Heart right ventricle (tissue), 16 donors: ENCODE results near the gene STYXL1. TPM values are rescaled to one million over a fixed set of nuclear protein-coding genes. Genes with fewer than 3 reads are reported as not detected.

Experiments used
- ATAC-seq, 8 donors: fragments of 200-7000 bp; cut with Tn5 transposase; one replicate each; pipeline ENCODE4 v1.9.1; 2020; ENCODE audit warnings: mild to moderate bottlenecking in 8 of 8, moderate library complexity in 8 of 8, moderate number of reproducible peaks in 1 of 8
- DNase-seq, 2 donors: peaks; one replicate each; pipeline ENCODE4 v3.0.0-alpha.2; 2020
- H3K27ac ChIP-seq, 10 donors: fragments of 200-600 bp; sonication (generic) in 2 of 10; one replicate each; pipeline versions ENCODE4 v1.5.0 to v1.8.0; 2020 to 2022; ENCODE audit warnings: mild to moderate bottlenecking in 3 of 10
- H3K27me3 ChIP-seq, 7 donors: fragments of 200-600 bp; one replicate each; pipeline ENCODE4 v1.8.0; 2021 to 2022; ENCODE audit warnings: mild to moderate bottlenecking in 2 of 7
- H3K36me3 ChIP-seq, 9 donors: fragments of 200-600 bp; sonication (generic) in 1 of 9; one replicate each; pipeline versions ENCODE4 v1.5.0 to v1.8.0; 2020 to 2022; ENCODE audit warnings: mild to moderate bottlenecking in 2 of 9
- H3K4me1 ChIP-seq, 9 donors: fragments of 200-600 bp; sonication (generic) in 1 of 9; one replicate each; pipeline versions ENCODE4 v1.5.0 to v1.8.0; 2020 to 2022; ENCODE audit warnings: mild to moderate bottlenecking in 4 of 9
- H3K4me3 ChIP-seq, 10 donors: fragments of 200-600 bp; sonication (generic) in 2 of 10; one replicate each; pipeline versions ENCODE4 v1.5.0 to v1.8.0; 2020 to 2022; ENCODE audit warnings: mild to moderate bottlenecking in 7 of 10, moderate library complexity in 2 of 10
- H3K9me3 ChIP-seq, 11 donors: fragments of 200-600 bp in 10 of 11; sonication (generic) in 2 of 11; one replicate each; pipeline versions ENCODE4 v1.5.0 to v1.8.0; 2013 to 2022; ENCODE audit warnings: mild to moderate bottlenecking in 2 of 11, control low read depth in 1 of 11, moderate library complexity in 1 of 11
- WGBS, 2 donors: extraction: QIAGEN DNeasy Blood & Tissue Kit; methylation state at CpG; one replicate each; pipeline ENCODE4 v1.1.7; 2013; ENCODE audit warnings: inconsistent platforms in 1 of 2; 5-methylcytosine and 5-hydroxymethylcytosine counted together
- intact Hi-C, 10 donors: fragments of 100-400 bp; cut with DNase I; formaldehyde crosslinking; loops; one replicate each; pipeline versions ENCODE4 v1.11.1 to v1.14.2; 2022
- polyA plus RNA-seq, 2 donors: library from polyadenylated mRNA; stranded (reverse); fragments of 200-250 nt; gene quantifications; one replicate each; pipeline ENCODE4 v1.2.3, GENCODE V29; 2013
- total RNA-seq, 10 donors: library from RNA; stranded (reverse); fragmentation: NEBNext Ultra II Directional in 3 of 10; extraction: Animal tissue kit (Norgen Biotek cat#: 25700) in 3 of 10; gene quantifications; one replicate each; pipeline versions ENCODE4 v1.2.1 to v1.2.4, GENCODE V29; 2021 to 2023
- TF ChIP-seq, protein P1 (sequence below), 9 donors: fragments of 200-600 bp; sonication (generic) in 2 of 9; IDR thresholded peaks; one replicate each; pipeline versions ENCODE4 v1.5.0 to v1.8.0; 2021 to 2022; ENCODE audit warnings: antibody characterized with exemption in 9 of 9, mild to moderate bottlenecking in 5 of 9, moderate library complexity in 1 of 9
- donor health status: Arrhythmogenic right ventricular cardiomyopathy.
- donor health status: ischemic (EF 13 %, LVEDD 7.1; RV severe dilation, severe dysfunction).
- donor health status: healthy with polysubstance abuse.
- donor health status: DM: no; HTN: yes; CAD: no.
- donor health status: DM: no; HTN: no; CAD: no.
- donor health status: ischemic (EF 25% LVEDD 6.9; RV normal size, moderate dysfunction).
- donor health status: ischemic (EF 25% LVEDD 5.7; RV mildly dilated, moderate dysfunction).
- donor health status: healthy.
- donor health status: DM: yes; HTN: yes; CAD: no.
- donor health status: Ischemic cardiomyopathy.
- donor health status: ischemic (EF 35%, LVEDD 5.7; RV mildly dilated, moderate dysfunction).
- donor health status: nonischemic (EF 11% LVEDD 7.7; RV severe dilation, severe dysfunction).
- donor health status: DM: yes; HTN: yes; CAD: no.
- donor health status: PGD.
- donor health status: ischemic (EF 29% LVEDD 5.4; RV normal size, mild dysfunction).
- donor health status: nonischemic (EF 23%, LVEDD 6.1; RV moderate dilation, normal function).

The STYXL1 gene
- total and polyA plus RNA-seq, 12 donors: 11.0 to 53.9 (median 17.7) TPM

DNA sequence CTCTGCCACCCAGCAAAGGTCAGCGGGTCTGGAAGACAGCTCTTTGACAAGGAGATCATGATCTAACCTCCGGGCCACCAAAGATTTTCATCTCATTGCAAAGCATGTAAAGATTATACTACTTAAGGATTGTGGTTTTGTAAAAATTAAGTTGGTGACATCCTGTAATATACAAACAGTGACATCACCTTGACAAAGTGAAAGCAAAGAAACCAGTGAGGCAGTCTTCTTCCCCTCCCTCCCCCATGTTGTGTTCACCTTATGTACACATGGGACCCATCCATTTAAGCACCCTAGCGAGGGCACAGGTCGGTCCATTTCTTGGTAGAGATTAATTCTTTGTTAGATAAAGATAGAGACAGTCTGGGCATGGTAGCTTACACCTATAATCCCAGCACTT, 4.0 kb upstream of the STYXL1 start:
- WGBS, 2 donors: 74 to 77% methylated on average over 4 of the region's 4 CpGs
- no peaks in the 10 kb centered on the region for H3K9me3 ChIP-seq
- ATAC-seq (no peak), DNase-seq (no peak)
- H3K4me3 ChIP-seq: no peak overlapping the region
- H3K36me3 ChIP-seq: peaks cover 0 to 60% (median 4%) of the 10 kb centered on the region in 9 donors
- H3K27me3 ChIP-seq: no peaks in the 10 kb centered on the region
- intact Hi-C loops: no loop called here
- H3K4me1 ChIP-seq: peaks cover 2 to 70% (median 38%) of the 10 kb centered on the region in 9 donors
- TF ChIP-seq, protein P1, sequence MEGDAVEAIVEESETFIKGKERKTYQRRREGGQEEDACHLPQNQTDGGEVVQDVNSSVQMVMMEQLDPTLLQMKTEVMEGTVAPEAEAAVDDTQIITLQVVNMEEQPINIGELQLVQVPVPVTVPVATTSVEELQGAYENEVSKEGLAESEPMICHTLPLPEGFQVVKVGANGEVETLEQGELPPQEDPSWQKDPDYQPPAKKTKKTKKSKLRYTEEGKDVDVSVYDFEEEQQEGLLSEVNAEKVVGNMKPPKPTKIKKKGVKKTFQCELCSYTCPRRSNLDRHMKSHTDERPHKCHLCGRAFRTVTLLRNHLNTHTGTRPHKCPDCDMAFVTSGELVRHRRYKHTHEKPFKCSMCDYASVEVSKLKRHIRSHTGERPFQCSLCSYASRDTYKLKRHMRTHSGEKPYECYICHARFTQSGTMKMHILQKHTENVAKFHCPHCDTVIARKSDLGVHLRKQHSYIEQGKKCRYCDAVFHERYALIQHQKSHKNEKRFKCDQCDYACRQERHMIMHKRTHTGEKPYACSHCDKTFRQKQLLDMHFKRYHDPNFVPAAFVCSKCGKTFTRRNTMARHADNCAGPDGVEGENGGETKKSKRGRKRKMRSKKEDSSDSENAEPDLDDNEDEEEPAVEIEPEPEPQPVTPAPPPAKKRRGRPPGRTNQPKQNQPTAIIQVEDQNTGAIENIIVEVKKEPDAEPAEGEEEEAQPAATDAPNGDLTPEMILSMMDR (IDR thresholded peaks at IDR 0.05): no peak
- no peak overlapping the region for H3K27ac ChIP-seq

- no peak for DNase-seq
- H3K9me3 ChIP-seq: no peaks in the 10 kb centered on the region
- intact Hi-C loops: no loop called here
- no peak overlapping the region for H3K27ac ChIP-seq
- WGBS, 2 donors: 90 to 91% methylated on average over 5 of the region's 5 CpGs
- H3K4me3 ChIP-seq: no peak overlapping the region
- TF ChIP-seq, protein P1 (IDR thresholded peaks at IDR 0.05): no peak
- peaks cover 0 to 51% (median 4%) of the 10 kb centered on the region in 9 donors for H3K36me3 ChIP-seq
- peaks cover 2 to 80% (median 44%) of the 10 kb centered on the region in 9 donors for H3K4me1 ChIP-seq
- no peaks in the 10 kb centered on the region for H3K27me3 ChIP-seq
- no peak for ATAC-seq
These were observed 2.7 kb upstream of the STYXL1 start for GRCh38 chr7:76050545-76050944.

GRCh38 chr7:76049295-76049694, 1.5 kb upstream of the STYXL1 start:
- H3K4me3 ChIP-seq: peak overlapping the region in 9 of 10 donors; percentile 74 to 97 (median 92)
- ATAC-seq: no peak
- no peaks in the 10 kb centered on the region for H3K9me3 ChIP-seq
- TF ChIP-seq, protein P1 (IDR thresholded peaks at IDR 0.05): no peak
- peaks cover 2 to 72% (median 37%) of the 10 kb centered on the region in 9 donors for H3K4me1 ChIP-seq
- H3K27me3 ChIP-seq: no peaks in the 10 kb centered on the region
- peak overlapping the region in 4 of 10 donors; percentile 95 to 96 (median 96) for H3K27ac ChIP-seq
- DNase-seq: no peak
- WGBS, 2 donors: 65 to 83% methylated on average over 6 of the region's 6 CpGs
- intact Hi-C loops: loop anchor here in 2 of 10 donors (2.0 to 10.0 kb wide), 2 partner anchors 82 to 86 kb away; no protein-coding TSS in a partner anchor
- H3K36me3 ChIP-seq: peaks cover 0 to 38% (median 0%) of the 10 kb centered on the region in 9 donors

DNA sequence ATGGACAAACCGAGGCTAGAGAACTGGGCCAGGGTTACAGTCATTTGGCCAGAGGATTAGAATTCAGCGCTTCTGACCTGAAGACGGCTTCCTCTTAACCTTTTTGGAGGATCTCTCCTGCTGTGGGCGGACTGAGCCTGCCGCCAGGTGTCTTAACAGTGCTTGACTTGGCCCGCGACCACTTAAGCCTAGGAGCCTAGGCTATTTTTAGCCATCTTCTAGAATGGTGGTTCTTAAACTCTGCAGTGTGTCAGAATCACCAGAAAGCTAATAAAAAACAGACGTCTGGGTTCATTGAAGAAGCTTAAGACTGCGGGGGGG, 828 bp upstream of the STYXL1 start:
- Histone ChIP-seq H3K36me3 (peaks cover 0 to 32% (median 0%) of the 10 kb centered on the region in 9 donors), H3K4me3 (peak overlapping the region; percentile 74 to 97 (median 91)), H3K27ac (peak overlapping the region in 9 of 10 donors; percentile 86 to 97 (median 96)), H3K9me3 (no peaks in the 10 kb centered on the region), H3K27me3 (no peaks in the 10 kb centered on the region), H3K4me1 (peaks cover 2 to 66% (median 37%) of the 10 kb centered on the region in 9 donors)
- DNase-seq: no peak
- intact Hi-C loops: loop anchor here in 2 of 10 donors (2.0 to 10.0 kb wide), 2 partner anchors 82 to 86 kb away; no protein-coding TSS in a partner anchor
- peak in 6 of 8 donors; percentile 12 to 48 (median 22) for ATAC-seq
- WGBS, 2 donors: 3 to 8% methylated on average over 9 of the region's 9 CpGs
- TF ChIP-seq, protein P1 (IDR thresholded peaks at IDR 0.05): peak in 3 of 9 donors; percentile 8 to 20 (median 17)
